ENCODE data around the gene EXOC4.

- TF ChIP-seq EZH2 (IDR thresholded peaks at IDR 0.05; ENCODE audit: insufficient read depth, poor library complexity, severe bottlenecking) (no peak), EZH2phosphoT487 (IDR thresholded peaks at IDR 0.05; ENCODE audit: insufficient read depth, low read depth) (no peak)
These were observed 229.7 kb downstream of the EXOC4 start for GRCh38 chr7:133482599-133482998.
